Gastrocnemius medialis (tissue), 4 donors: Measurements from ENCODE around the gene TIGAR.

Experiments
- CTCF ChIP-seq, 5 experiments: fragments of 450-650 bp in 3 of 5; fragments of 200-600 bp in 2 of 5; sonication (generic) in 2 of 5; IDR thresholded peaks in 4 of 5; conservative IDR thresholded peaks in 1 of 5; 1 replicate in 4 of 5; 2 replicates in 1 of 5; pipeline ENCODE4 v1.5.1; 2016 to 2019; ENCODE audit warnings: antibody characterized with exemption in 5 of 5, mild to moderate bottlenecking in 3 of 5, moderate library complexity in 3 of 5
- POLR2A ChIP-seq, 2 donors: fragments of 450-650 bp; IDR thresholded peaks; one replicate each; pipeline ENCODE4 v1.6.1; 2017; ENCODE audit warnings: antibody characterized with exemption in 2 of 2, mild to moderate bottlenecking in 2 of 2, moderate library complexity in 2 of 2

GRCh38 chr12:4281173-4281654 is 39.8 kb upstream of the TIGAR start:
- no peak for TF ChIP-seq CTCF (IDR thresholded peaks at IDR 0.05 in 4 of 5, conservative IDR thresholded peaks at IDR 0.05 in 1 of 5)
- no peak for TF ChIP-seq POLR2A (IDR thresholded peaks at IDR 0.05)
